GM06990 (cell line): ENCODE data around the gene ARHGEF37.

Source experiments
- DNase-seq: peaks from one replicate; pipeline ENCODE4 v3.0.0-alpha.2; 2011; ENCODE audit not compliant: insufficient read length; ENCODE audit errors: extremely low read depth
- H3K27me3 ChIP-seq: replicated peaks from 2 replicates; pipeline ENCODE4 v1.6.0; 2011; ENCODE audit warnings: low read length; ENCODE audit not compliant: control insufficient read depth, insufficient read depth
- H3K36me3 ChIP-seq: 2 replicates; pipeline ENCODE4 v1.5.1; 2011; ENCODE audit warnings: low read length; ENCODE audit not compliant: control insufficient read depth, insufficient read depth
- H3K4me3 ChIP-seq: replicated peaks from 2 replicates; pipeline ENCODE4 v1.5.1; 2011; ENCODE audit warnings: low read depth, mild to moderate bottlenecking, control low read depth, low read length
- TF ChIP-seq, protein P1 (sequence below): IDR thresholded peaks from 2 replicates; pipeline ENCODE4 v1.5.1; 2011; ENCODE audit warnings: low read length, control low read depth, mild to moderate bottlenecking, inconsistent platforms; ENCODE audit not compliant: insufficient read depth, poor library complexity, severe bottlenecking

The ARHGEF37 gene

DNA sequence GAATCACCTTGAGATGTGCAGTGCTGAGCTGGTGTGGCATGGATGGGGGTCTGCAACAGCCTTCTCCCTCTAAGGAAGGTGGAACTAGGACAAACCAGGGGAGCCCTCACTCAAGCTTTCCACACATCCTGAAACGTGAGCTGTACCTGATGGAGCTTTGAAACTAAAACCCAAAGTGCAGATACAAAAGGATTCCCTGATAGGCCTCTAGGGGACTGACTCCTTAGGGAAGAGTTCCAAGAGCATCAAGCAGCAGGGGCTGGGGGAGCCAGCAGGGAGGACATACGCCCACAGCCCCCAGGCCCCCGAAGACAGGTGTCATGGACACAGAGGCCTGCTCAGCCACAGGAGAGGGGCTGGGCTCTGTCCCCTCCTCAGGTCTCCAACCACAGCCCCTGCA lies 17.7 kb downstream of the ARHGEF37 start:
- TF ChIP-seq, protein P1, sequence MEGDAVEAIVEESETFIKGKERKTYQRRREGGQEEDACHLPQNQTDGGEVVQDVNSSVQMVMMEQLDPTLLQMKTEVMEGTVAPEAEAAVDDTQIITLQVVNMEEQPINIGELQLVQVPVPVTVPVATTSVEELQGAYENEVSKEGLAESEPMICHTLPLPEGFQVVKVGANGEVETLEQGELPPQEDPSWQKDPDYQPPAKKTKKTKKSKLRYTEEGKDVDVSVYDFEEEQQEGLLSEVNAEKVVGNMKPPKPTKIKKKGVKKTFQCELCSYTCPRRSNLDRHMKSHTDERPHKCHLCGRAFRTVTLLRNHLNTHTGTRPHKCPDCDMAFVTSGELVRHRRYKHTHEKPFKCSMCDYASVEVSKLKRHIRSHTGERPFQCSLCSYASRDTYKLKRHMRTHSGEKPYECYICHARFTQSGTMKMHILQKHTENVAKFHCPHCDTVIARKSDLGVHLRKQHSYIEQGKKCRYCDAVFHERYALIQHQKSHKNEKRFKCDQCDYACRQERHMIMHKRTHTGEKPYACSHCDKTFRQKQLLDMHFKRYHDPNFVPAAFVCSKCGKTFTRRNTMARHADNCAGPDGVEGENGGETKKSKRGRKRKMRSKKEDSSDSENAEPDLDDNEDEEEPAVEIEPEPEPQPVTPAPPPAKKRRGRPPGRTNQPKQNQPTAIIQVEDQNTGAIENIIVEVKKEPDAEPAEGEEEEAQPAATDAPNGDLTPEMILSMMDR = no peak
- Histone ChIP-seq H3K36me3 (no peaks in the 10 kb centered on the region), H3K27me3 (no peaks in the 10 kb centered on the region), H3K4me3 (no peak overlapping the region)
- DNase-seq = no peak

GRCh38 chr5:149599375-149599774 lies 18.1 kb downstream of the ARHGEF37 start:
- TF ChIP-seq, protein P1 = no peak

GRCh38 chr5:149600932-149601331 lies 19.6 kb downstream of the ARHGEF37 start:
- Histone ChIP-seq H3K36me3 (no peaks in the 10 kb centered on the region), H3K4me3 (no peak overlapping the region), H3K27me3 (no peaks in the 10 kb centered on the region)
- no peak for DNase-seq
- TF ChIP-seq, protein P1 = no peak

More at GRCh38 chr5:149599375-149599774, 18.1 kb downstream of the ARHGEF37 start:
- Histone ChIP-seq H3K27me3 (no peaks in the 10 kb centered on the region), H3K4me3 (no peak overlapping the region), H3K36me3 (no peaks in the 10 kb centered on the region)
- DNase-seq = no peak

- Histone ChIP-seq H3K36me3 (no peaks in the 10 kb centered on the region), H3K27me3 (no peaks in the 10 kb centered on the region), H3K4me3 (no peak overlapping the region)
- TF ChIP-seq, protein P1 = no peak
- no peak for DNase-seq
Observed at GRCh38 chr5:149603210-149603609, 21.9 kb downstream of the ARHGEF37 start.

GRCh38 chr5:149603920-149604319 lies 22.6 kb downstream of the ARHGEF37 start:
- no peak for DNase-seq
- H3K27me3 ChIP-seq = no peaks in the 10 kb centered on the region
- TF ChIP-seq, protein P1 = no peak
- no peaks in the 10 kb centered on the region for H3K36me3 ChIP-seq
- no peak overlapping the region for H3K4me3 ChIP-seq

GRCh38 chr5:149604321-149604720 lies 23.0 kb downstream of the ARHGEF37 start:
- TF ChIP-seq, protein P1 = no peak
- no peaks in the 10 kb centered on the region for H3K36me3 ChIP-seq
- DNase-seq = no peak
- H3K4me3 ChIP-seq = no peak overlapping the region
- H3K27me3 ChIP-seq = no peaks in the 10 kb centered on the region
